Measurements from ENCODE around the gene NAB1.
A peak's percentile ranks its signal among the peaks of the same experiment; 100 is the strongest.

Gene NAB1

GRCh38 chr2:190626641-190627210, 22.2 kb upstream of the NAB1 start:
- no peak for FAIRE-seq
- TF ChIP-seq POLR2A (IDR thresholded peaks at IDR 0.05; ENCODE audit: low read depth, low read length): no peak
- DNase-seq (ENCODE audit: insufficient read length, low spot score): no peak

DNA sequence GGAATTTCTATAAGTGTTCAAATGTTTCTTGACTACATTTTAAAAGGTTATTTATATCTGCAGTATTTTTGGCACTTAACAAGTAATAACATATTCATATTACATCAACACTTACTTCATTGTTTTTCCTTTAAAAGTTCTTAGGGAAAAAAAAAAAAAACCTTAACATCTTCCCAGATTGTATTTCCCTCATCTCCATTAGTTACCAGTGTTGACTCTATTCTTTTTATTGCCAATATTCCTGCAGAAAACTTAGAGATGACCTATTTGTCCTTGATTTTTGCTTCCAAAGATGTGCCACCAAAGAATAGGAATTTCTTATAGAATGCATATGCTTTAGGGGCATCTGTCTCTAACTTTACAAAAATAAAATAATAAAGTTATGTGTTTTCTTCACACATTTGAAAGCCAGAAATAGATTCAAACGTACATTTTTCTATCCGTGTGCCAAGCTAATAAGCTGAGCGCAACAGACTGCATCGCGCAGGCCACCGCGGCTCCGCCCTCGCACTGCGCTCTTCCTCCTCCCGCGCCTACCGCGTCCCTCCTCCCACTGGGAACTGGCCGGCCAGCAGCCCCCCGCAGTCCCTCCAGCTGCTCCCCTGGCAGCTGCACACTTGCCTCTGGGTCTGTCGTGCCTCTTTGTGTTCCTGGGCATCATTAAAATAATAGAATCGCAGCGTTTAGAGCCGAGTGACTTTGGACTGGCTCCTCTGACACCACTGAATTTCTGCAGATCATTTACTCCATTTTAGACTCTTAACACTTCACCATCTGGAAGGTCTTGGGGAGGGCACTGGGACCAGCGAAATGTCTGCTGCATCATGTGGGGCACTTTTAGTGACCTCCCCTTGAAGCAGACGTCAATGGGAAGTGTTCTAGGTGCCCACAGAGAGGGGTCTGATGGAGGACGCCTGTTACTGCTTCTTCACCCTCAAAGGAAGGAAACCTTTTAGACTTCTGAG, 21.2 kb upstream of the NAB1 start:
- no peak for TF ChIP-seq POLR2A (IDR thresholded peaks at IDR 0.05; ENCODE audit: low read depth, low read length)
- DNase-seq (ENCODE audit: insufficient read length, low spot score) (no peak), FAIRE-seq (no peak)

DNA sequence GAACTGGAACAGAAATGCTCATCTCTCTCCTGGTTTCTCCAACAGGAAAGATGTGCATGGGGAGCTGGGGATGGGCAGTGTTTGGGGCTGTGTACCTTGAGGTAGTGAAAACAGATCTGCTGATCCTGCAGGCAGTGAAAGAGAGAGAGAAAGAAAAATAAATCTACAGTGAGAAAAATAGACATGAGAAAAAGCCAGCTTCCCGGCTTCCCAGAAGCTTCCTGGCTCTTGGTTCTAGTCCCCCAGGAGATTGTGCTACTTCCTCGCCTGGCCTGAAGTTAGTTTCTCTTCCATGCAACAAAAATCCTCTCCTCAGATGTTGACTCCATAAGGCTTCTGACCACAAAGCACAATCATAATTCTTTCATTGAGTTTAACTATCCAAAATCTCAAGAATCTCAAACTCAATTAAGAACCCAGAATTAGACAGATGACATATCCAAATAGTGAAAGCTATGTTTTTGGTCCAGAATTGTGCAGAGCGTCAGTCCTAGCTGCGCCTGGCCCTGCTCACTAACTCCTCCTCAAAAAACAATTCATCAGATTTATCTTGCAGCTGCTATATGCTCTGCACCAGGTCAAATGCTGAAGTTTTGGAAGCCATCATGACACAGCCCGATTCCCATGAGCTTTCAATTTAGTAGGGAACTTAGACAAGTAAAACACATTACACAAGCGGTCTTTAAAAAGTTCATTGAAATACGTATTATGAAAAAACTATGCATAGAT, 20.1 kb upstream of the NAB1 start:
- no peak for TF ChIP-seq POLR2A (IDR thresholded peaks at IDR 0.05; ENCODE audit: low read depth, low read length)
- FAIRE-seq: no peak
- DNase-seq (ENCODE audit: insufficient read length, low spot score): no peak

DNA sequence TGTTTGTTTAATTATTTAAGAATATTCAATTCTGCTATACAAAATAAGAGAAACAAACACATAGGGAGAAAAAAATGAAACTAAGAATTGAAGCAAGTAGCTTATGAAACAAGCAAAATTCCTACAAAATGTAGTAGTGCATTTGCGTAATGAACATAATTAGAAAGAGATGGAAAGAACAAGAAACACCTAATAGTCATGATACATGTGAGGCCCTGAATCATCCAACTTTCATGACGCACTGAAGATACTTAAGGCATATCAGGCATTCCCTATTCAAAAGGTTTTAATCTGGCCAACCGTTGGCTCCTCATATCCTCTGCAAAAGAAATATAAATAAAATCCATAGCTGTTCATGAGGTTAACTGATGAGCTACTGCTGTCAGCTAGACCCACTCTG, 14.5 kb upstream of the NAB1 start:
- FAIRE-seq: no peak
- no peak for DNase-seq (ENCODE audit: insufficient read length, low spot score)
- TF ChIP-seq POLR2A (IDR thresholded peaks at IDR 0.05; ENCODE audit: low read depth, low read length): no peak

- DNase-seq (ENCODE audit: insufficient read length, low spot score) (no peak), FAIRE-seq (no peak)
- TF ChIP-seq POLR2A (IDR thresholded peaks at IDR 0.05; ENCODE audit: low read depth, low read length): no peak
Observed at GRCh38 chr2:190635781-190636180, 13.1 kb upstream of the NAB1 start.

- no peak for TF ChIP-seq POLR2A (IDR thresholded peaks at IDR 0.05; ENCODE audit: low read depth, low read length)
- DNase-seq (ENCODE audit: insufficient read length, low spot score) (no peak), FAIRE-seq (peak; percentile 88)
Observed at GRCh38 chr2:190636361-190636760, 12.5 kb upstream of the NAB1 start.

DNA sequence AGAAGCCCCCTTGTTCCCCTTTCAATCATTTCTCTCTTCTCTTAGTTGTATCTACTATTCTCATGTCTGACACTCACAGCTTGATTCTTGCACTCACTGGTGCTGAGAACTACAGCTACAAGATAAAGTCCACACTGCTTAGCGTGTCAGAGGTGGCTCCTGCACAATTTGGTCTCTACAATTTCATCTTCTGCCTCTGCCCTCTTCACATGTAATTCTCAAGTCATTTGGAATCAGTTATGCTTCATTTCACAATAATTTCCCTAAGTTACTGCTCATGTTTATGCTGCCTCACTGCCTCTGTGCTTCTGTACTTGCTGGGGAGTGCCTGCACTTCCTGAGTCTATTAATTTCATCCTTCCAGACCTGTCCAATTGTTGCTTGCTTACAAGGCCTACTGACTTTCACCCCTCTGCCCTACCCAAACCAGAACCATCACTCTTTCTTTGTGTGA, 11.6 kb upstream of the NAB1 start:
- FAIRE-seq: peak; percentile 64
- no peak for DNase-seq (ENCODE audit: insufficient read length, low spot score)
- no peak for TF ChIP-seq POLR2A (IDR thresholded peaks at IDR 0.05; ENCODE audit: low read depth, low read length)

DNA sequence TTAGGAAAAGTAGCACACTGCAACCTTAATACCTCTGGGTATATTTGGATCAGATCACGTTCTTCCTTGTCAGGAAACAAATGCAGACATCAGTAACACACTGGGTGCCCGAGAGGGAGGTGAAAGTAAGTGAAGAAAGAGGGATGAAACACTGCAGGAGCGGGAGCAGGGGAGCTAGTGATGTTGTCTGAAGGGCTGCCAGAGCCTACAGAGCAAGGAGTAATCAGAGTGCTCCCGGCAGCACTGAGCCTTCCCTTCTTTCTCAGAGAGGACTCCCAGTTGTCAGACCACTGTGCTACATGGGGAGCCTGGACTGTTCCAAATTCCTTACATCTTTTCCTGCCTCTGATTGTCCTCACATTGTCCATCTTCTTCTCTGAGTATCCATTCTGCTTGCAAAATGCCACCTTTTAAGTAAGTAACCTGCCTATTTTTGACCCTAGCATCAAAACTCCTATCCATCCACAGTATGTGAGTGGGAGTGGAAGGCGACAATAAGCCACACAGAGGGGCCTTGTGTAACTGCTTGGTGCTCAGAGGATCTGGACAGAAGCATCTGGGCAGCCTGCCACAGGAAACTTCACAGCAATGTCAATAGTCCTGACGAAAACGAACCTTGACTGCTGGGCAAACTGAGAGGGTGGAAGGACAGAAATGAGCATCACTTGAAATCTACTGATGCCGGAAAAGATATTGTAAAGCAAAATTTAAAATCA, 10.8 kb upstream of the NAB1 start:
- DNase-seq (ENCODE audit: insufficient read length, low spot score) (no peak), FAIRE-seq (no peak)
- no peak for TF ChIP-seq POLR2A (IDR thresholded peaks at IDR 0.05; ENCODE audit: low read depth, low read length)

DNA sequence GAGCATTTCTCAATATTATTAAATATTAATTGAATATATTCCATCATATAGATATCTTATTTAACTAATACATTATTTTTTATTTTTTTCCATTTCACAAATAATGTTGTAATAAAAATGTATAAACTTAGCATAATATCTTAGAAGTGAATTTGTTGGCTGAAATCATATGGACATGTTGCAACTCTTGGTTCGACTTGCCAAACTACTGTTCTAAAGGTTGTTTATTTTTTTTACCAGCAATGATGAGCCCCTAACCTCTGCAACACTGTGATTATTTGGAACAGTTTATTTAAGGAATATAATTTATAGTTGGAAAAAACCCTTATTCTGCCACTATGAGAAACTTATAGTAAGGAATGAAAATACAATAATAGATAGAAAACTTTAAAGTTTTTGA, 8.8 kb upstream of the NAB1 start:
- no peak for TF ChIP-seq POLR2A (IDR thresholded peaks at IDR 0.05; ENCODE audit: low read depth, low read length)
- DNase-seq (ENCODE audit: insufficient read length, low spot score): no peak
- FAIRE-seq: no peak

GRCh38 chr2:190641469-190641868, 7.4 kb upstream of the NAB1 start:
- no peak for TF ChIP-seq POLR2A (IDR thresholded peaks at IDR 0.05; ENCODE audit: low read depth, low read length)
- no peak for DNase-seq (ENCODE audit: insufficient read length, low spot score)
- FAIRE-seq: no peak

DNA sequence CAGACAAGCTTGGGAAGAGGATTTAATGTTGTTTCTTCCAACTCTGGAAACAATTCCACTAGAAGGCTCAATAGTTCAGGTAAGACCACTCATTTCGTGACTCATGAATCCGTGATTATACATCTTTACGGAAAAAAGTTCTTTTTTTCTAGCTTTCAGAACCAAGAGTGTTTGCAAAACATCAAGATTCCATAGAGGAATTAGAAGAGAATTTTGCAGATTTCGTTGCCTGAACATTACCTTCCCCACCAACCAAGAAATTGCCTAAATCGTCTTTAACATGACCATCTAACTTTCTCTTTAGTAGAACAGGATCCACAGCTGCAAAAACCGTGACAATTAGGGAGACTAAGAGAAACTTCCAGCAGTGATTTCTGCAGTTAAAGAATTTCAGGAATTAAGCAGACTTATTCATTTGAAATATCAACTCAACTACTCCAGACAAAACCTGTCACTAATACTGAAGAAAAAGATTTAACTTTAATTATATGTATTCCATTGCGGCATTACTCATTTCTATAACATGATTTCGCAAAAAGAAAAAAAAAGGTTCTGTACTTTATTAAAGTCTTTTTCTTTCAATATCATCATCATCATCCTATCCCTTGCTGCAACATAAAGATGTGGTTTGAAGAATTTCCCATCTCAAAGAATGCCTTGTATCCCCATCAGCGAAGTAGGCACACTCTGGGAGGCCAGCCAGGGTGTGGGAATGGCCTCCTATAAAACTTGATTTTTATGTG, 1.9 kb upstream of the NAB1 start:
- peak; percentile 48 for FAIRE-seq
- no peak for TF ChIP-seq POLR2A (IDR thresholded peaks at IDR 0.05; ENCODE audit: low read depth, low read length)
- no peak for DNase-seq (ENCODE audit: insufficient read length, low spot score)

GRCh38 chr2:190648289-190649034, 421 bp upstream of the NAB1 start:
- FAIRE-seq (no peak), DNase-seq (ENCODE audit: insufficient read length, low spot score) (peak; percentile 68)
- TF ChIP-seq POLR2A (IDR thresholded peaks at IDR 0.05; ENCODE audit: low read depth, low read length): peak; percentile 38; the same call in 1 of the 2 replicates
